Fibroblast of lung (primary cell): ENCODE results near the gene EIF4E2. TPM values are rescaled to one million over a fixed set of nuclear protein-coding genes. Genes with fewer than 3 reads are reported as not detected.
"Not testable (repeated sequence)": the region's sequence is repeated elsewhere in the genome, so short reads cannot be mapped to it uniquely, and the experiment has no call there.

Experiments used
- DNase-seq, 2 donors: peaks; one replicate each; pipeline versions ENCODE4 v3.0.0 to v3.0.0-alpha.2; 2010; ENCODE audit warnings: low read depth in 2 of 2
- H2AFZ ChIP-seq: 2 replicates; pipeline ENCODE4 v1.5.1; 2012; ENCODE audit warnings: low read length, control low read depth, inconsistent platforms
- H3K27ac ChIP-seq: 2 replicates; pipeline ENCODE4 v1.5.1; 2011; ENCODE audit warnings: low read length, control low read depth; ENCODE audit not compliant: insufficient read depth
- H3K27me3 ChIP-seq: 2 replicates; pipeline ENCODE4 v1.5.1; 2011; ENCODE audit warnings: mild to moderate bottlenecking, low read length; ENCODE audit not compliant: control insufficient read depth, insufficient read depth
- H3K36me3 ChIP-seq: 2 replicates; pipeline ENCODE4 v1.5.1; 2011; ENCODE audit warnings: low read length; ENCODE audit not compliant: control insufficient read depth, insufficient read depth
- H3K4me1 ChIP-seq: 2 replicates; pipeline ENCODE4 v1.5.1; 2011; ENCODE audit warnings: low read length; ENCODE audit not compliant: control insufficient read depth, insufficient read depth; ENCODE audit errors: extremely low read depth
- H3K4me2 ChIP-seq: 2 replicates; pipeline ENCODE4 v1.5.1; 2011; ENCODE audit warnings: low read length, control low read depth; ENCODE audit not compliant: insufficient read depth; ENCODE audit errors: extremely low read depth
- H3K4me3 ChIP-seq, 4 experiments: fragments of 200-600 bp in 1 of 4; sonication (generic) in 1 of 4; replicated peaks in 1 of 4; 2 replicates each; pipeline ENCODE4 v1.5.1; 2011 to 2016; ENCODE audit warnings: low read length in 4 of 4, low read depth in 3 of 4, mild to moderate bottlenecking in 3 of 4, control low read depth in 2 of 4, inconsistent platforms in 1 of 4, mixed read lengths in 1 of 4; ENCODE audit not compliant: insufficient read depth in 1 of 4; ENCODE audit errors: control extremely low read depth in 1 of 4
- H3K79me2 ChIP-seq: 2 replicates; pipeline ENCODE4 v1.5.1; 2012; ENCODE audit warnings: mild to moderate bottlenecking, low read length, inconsistent platforms; ENCODE audit not compliant: control insufficient read depth, insufficient read depth
- H3K9ac ChIP-seq: 2 replicates; pipeline ENCODE4 v1.5.1; 2011; ENCODE audit warnings: mild to moderate bottlenecking, low read length, control low read depth; ENCODE audit not compliant: insufficient read depth
- H3K9me3 ChIP-seq: 2 replicates; pipeline ENCODE4 v1.5.1; 2012; ENCODE audit warnings: low read depth, low read length; ENCODE audit not compliant: control insufficient read depth, insufficient read depth
- H4K20me1 ChIP-seq: 2 replicates; pipeline ENCODE4 v1.5.1; 2011; ENCODE audit warnings: low read length; ENCODE audit not compliant: control insufficient read depth, insufficient read depth; ENCODE audit errors: extremely low read depth
- CTCF ChIP-seq, 2 donors: IDR thresholded peaks in 1 of 2; conservative IDR thresholded peaks in 1 of 2; 1 replicate in 1 of 2; 2 replicates in 1 of 2; pipeline ENCODE4 v1.5.1; 2011 to 2012; ENCODE audit warnings: low read length in 2 of 2, control low read depth in 1 of 2, inconsistent platforms in 1 of 2, low read depth in 1 of 2, mild to moderate bottlenecking in 1 of 2
- EZH2 ChIP-seq: IDR thresholded peaks from 2 replicates; pipeline ENCODE4 v1.5.1; 2012; ENCODE audit warnings: low read length, control low read depth, mild to moderate bottlenecking; ENCODE audit errors: missing control alignments
- polyA plus RNA-seq, 2 donors: library from polyadenylated mRNA; depleted of rRNA in 1 of 2; stranded (reverse) in 1 of 2; unstranded in 1 of 2; fragments of >200 nt; gene quantifications; 2 replicates each; pipeline ENCODE4 v1.2.1, GENCODE V29; 2011 to 2012; ENCODE audit warnings: missing spikeins in 1 of 2
- total RNA-seq: library from RNA; depleted of rRNA; stranded (reverse); fragments of >200 nt; gene quantifications from 2 replicates; pipeline ENCODE4 v1.2.1, GENCODE V29; 2014

The EIF4E2 gene
- total and polyA plus RNA-seq, 2 donors (not counting 1 experiment from before 2014, with no cell fraction given): 77.6 to 101 TPM

GRCh38 chr2:232569541-232569940 lies 19.1 kb downstream of the EIF4E2 start:
- Histone ChIP-seq H3K9ac (no peak overlapping the region), H3K4me1 (peaks cover 2% of the 10 kb centered on the region), H2AFZ (no peak overlapping the region), H3K27me3 (no peaks in the 10 kb centered on the region), H3K27ac (no peak overlapping the region), H3K79me2 (no peaks in the 10 kb centered on the region), H4K20me1 (no peaks in the 10 kb centered on the region), H3K4me3 (no peak overlapping the region), H3K4me2 (no peak overlapping the region), H3K36me3 (peaks cover 13% of the 10 kb centered on the region), H3K9me3 (no peaks in the 10 kb centered on the region)
- DNase-seq: no peak
- TF ChIP-seq EZH2: no peak
- TF ChIP-seq CTCF (conservative IDR thresholded peaks at IDR 0.05 in 1 of 2, IDR thresholded peaks at IDR 0.05 in 1 of 2; ENCODE audit: low read depth in 1 of 2, low read length in 2 of 2): no peak

GRCh38 chr2:232570481-232570880 lies 20.0 kb downstream of the EIF4E2 start:
- H3K27me3 ChIP-seq, H3K9me3 ChIP-seq, H2AFZ ChIP-seq, H3K79me2 ChIP-seq, H3K4me2 ChIP-seq, H3K4me3 ChIP-seq, DNase-seq, H3K27ac ChIP-seq, H3K9ac ChIP-seq, H4K20me1 ChIP-seq, H3K4me1 ChIP-seq: not testable (repeated sequence)
- peaks cover 12% of the 10 kb centered on the region for H3K36me3 ChIP-seq

GRCh38 chr2:232571026-232571474 lies 20.6 kb downstream of the EIF4E2 start:
- Histone ChIP-seq H3K79me2 (no peaks in the 10 kb centered on the region), H3K9me3 (no peaks in the 10 kb centered on the region), H2AFZ (no peak overlapping the region), H3K36me3 (peaks cover 12% of the 10 kb centered on the region), H3K27ac (no peak overlapping the region), H3K4me1 (peaks cover 2% of the 10 kb centered on the region), H3K4me2 (no peak overlapping the region), H3K4me3 (no peak overlapping the region), H3K27me3 (no peaks in the 10 kb centered on the region), H4K20me1 (no peaks in the 10 kb centered on the region), H3K9ac (no peak overlapping the region)
- TF ChIP-seq CTCF (conservative IDR thresholded peaks at IDR 0.05 in 1 of 2, IDR thresholded peaks at IDR 0.05 in 1 of 2; ENCODE audit: low read depth in 1 of 2, low read length in 2 of 2): no peak
- no peak for TF ChIP-seq EZH2
- no peak for DNase-seq
